Esophagus muscularis mucosa (tissue), 4 donors: ENCODE measurements around the gene ARL13B. TPM values are rescaled to one million over a fixed set of nuclear protein-coding genes. Genes with fewer than 3 reads are reported as not detected.

Experiments
- DNase-seq: peaks from one replicate; pipeline ENCODE4 v3.0.0-alpha.2; 2017; ENCODE audit errors: extremely low spot score
- H3K27ac ChIP-seq, 4 donors: fragments of 200-600 bp; sonication (generic); replicated peaks in 1 of 4; 1 replicate in 3 of 4; 2 replicates in 1 of 4; pipeline ENCODE4 v1.5.1; 2016 to 2019; ENCODE audit warnings: mild to moderate bottlenecking in 1 of 4
- H3K27me3 ChIP-seq, 4 donors: fragments of 200-600 bp; sonication (generic); one replicate each; pipeline versions ENCODE4 v1.5.1 to v1.6.0; 2016 to 2019
- H3K36me3 ChIP-seq, 4 donors: fragments of 200-600 bp; sonication (generic); one replicate each; pipeline ENCODE4 v1.5.1; 2016 to 2019
- H3K4me1 ChIP-seq, 4 donors: fragments of 200-600 bp; sonication (generic); one replicate each; pipeline ENCODE4 v1.5.1; 2016 to 2019
- H3K4me3 ChIP-seq, 4 donors: fragments of 200-600 bp; sonication (generic); 1 replicate in 2 of 4; 2 replicates in 2 of 4; pipeline ENCODE4 v1.5.1; 2016 to 2019; ENCODE audit warnings: mild to moderate bottlenecking in 4 of 4, moderate library complexity in 1 of 4
- H3K9me3 ChIP-seq, 4 donors: fragments of 200-600 bp; sonication (generic); 1 replicate in 3 of 4; 2 replicates in 1 of 4; pipeline ENCODE4 v1.5.1; 2016 to 2019
- EP300 ChIP-seq: sonication (generic); formaldehyde crosslinking; IDR thresholded peaks from one replicate; pipeline ENCODE4 v1.6.1; 2017; ENCODE audit warnings: antibody characterized with exemption
- POLR2A ChIP-seq: fragments of 450-650 bp; IDR thresholded peaks from one replicate; pipeline ENCODE4 v1.6.1; 2017; ENCODE audit warnings: antibody characterized with exemption, moderate library complexity, mild to moderate bottlenecking, low read depth
- POLR2AphosphoS5 ChIP-seq, 2 donors: sonication (generic); formaldehyde crosslinking; IDR thresholded peaks; one replicate each; pipeline ENCODE4 v1.6.1; 2017; ENCODE audit warnings: antibody characterized with exemption in 2 of 2
- WGBS: methylation state at CpG from one replicate; pipeline ENCODE4 v1.1.5; 2018; 5-methylcytosine and 5-hydroxymethylcytosine counted together
- intact Hi-C: fragments of 100-400 bp; cut with DNase I; formaldehyde crosslinking; loops from one replicate; pipeline ENCODE4 v1.15.1; 2023
- total RNA-seq, 4 donors: library from RNA; depleted of rRNA; stranded (reverse); fragments of >200 nt; gene quantifications; one replicate each; pipeline versions ENCODE4 v1.1.0 to v1.2.1, GENCODE V29; 2016
- TF ChIP-seq, protein P1 (sequence below), 3 experiments: fragments of 200-600 bp in 2 of 3; fragments of 450-650 bp in 1 of 3; sonication (generic) in 2 of 3; IDR thresholded peaks; one replicate each; pipeline ENCODE4 v1.5.1; 2017 to 2019; ENCODE audit warnings: antibody characterized with exemption in 3 of 3, mild to moderate bottlenecking in 2 of 3, moderate library complexity in 1 of 3

ARL13B gene
- total RNA-seq, 4 donors from 2014 or later: 11.8 to 17.0 (median 14.6) TPM

DNA sequence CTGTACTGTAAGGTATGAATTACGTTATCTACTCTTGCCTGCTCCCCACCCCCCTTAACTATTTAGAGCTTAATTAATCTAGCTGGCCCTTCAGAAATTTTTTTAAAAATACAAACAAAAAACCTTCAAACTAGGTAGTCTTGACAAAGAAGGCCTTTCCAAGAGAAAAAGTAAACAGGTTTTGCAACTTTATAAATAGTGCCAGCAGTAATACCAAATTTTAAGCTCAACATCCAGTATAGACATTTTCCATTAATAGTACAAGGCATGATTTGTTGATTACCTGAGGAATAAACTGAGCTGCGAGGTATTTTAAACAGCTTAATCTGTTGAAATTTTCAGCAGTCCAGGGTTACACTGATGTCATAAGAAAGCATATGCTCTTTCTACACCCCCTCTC lies 28.3 kb downstream of the ARL13B start:
- no peak for DNase-seq
- intact Hi-C loops: loop anchor here (5.0 kb wide), 1 partner anchor 59 kb away; no protein-coding TSS in a partner anchor
- peak overlapping the region in 1 of 4 donors; percentile 3 for H3K27ac ChIP-seq
- H3K9me3 ChIP-seq: no peaks in the 10 kb centered on the region
- TF ChIP-seq EP300 (no peak), POLR2A (no peak), POLR2AphosphoS5 (IDR thresholded peaks at IDR 0.05) (no peak)
- TF ChIP-seq, protein P1, sequence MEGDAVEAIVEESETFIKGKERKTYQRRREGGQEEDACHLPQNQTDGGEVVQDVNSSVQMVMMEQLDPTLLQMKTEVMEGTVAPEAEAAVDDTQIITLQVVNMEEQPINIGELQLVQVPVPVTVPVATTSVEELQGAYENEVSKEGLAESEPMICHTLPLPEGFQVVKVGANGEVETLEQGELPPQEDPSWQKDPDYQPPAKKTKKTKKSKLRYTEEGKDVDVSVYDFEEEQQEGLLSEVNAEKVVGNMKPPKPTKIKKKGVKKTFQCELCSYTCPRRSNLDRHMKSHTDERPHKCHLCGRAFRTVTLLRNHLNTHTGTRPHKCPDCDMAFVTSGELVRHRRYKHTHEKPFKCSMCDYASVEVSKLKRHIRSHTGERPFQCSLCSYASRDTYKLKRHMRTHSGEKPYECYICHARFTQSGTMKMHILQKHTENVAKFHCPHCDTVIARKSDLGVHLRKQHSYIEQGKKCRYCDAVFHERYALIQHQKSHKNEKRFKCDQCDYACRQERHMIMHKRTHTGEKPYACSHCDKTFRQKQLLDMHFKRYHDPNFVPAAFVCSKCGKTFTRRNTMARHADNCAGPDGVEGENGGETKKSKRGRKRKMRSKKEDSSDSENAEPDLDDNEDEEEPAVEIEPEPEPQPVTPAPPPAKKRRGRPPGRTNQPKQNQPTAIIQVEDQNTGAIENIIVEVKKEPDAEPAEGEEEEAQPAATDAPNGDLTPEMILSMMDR (IDR thresholded peaks at IDR 0.05): no peak
- no peaks in the 10 kb centered on the region for H3K36me3 ChIP-seq
- H3K4me1 ChIP-seq: peaks cover 0 to 13% (median 10%) of the 10 kb centered on the region in 4 donors
- no peak overlapping the region for H3K4me3 ChIP-seq
- WGBS: 57% methylated on average over 2 of the region's 2 CpGs
- H3K27me3 ChIP-seq: no peaks in the 10 kb centered on the region

DNA sequence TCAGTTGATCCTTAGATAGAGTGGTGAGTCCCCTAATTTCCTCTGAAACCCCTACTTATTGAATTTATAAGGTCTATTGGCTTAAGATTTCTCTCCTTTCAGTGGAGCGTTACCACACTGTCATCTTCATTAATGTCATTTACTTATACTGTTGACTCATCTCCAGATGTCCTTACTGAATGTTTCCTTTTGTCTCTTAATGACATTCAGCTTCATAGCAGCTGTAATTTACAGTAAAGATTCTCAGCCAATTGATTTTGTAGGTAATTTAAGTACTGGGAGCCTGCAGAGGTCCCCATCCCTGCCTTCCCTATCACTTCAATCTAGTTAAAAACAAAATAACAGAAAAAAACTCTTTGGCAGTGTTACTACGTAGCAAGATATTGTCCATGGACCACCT lies 29.7 kb downstream of the ARL13B start:
- WGBS: 88% methylated on average over 2 of the region's 2 CpGs

DNA sequence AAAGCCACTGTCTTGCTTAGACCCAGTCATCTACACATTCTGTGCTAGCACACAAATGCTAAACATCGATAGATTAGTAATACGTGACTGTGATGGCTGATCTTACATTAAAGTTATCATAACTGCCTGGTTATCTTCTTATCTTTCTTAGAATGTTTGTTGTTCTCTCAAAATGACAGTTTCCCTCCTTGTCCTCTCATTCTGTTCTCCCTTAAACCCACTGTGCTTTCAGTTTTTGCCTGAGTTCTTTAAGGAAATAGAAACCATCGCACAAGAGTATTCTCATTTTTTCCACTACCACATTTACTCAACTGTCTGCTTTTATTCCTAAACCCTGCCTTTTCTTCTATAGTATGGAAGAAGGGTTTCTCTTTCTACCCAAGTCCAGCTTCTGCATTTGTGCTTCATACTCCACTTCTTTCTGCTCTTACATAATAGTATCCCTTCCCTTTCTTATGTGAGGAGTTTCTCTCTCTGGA lies 31.3 kb downstream of the ARL13B start:
- H3K27me3 ChIP-seq: no peaks in the 10 kb centered on the region
- TF ChIP-seq, protein P1 (IDR thresholded peaks at IDR 0.05): no peak
- TF ChIP-seq POLR2A (no peak), EP300 (no peak), POLR2AphosphoS5 (IDR thresholded peaks at IDR 0.05) (no peak)
- H3K27ac ChIP-seq: no peak overlapping the region
- H3K4me3 ChIP-seq: no peak overlapping the region
- peaks cover 0 to 9% (median 7%) of the 10 kb centered on the region in 4 donors for H3K4me1 ChIP-seq
- 89% methylated on average over 3 of the region's 3 CpGs for WGBS
- DNase-seq: no peak
- no peaks in the 10 kb centered on the region for H3K9me3 ChIP-seq
- no peaks in the 10 kb centered on the region for H3K36me3 ChIP-seq
- intact Hi-C loops: no loop called here

More for the DNA sequence above, 29.7 kb downstream of the ARL13B start:
- Histone ChIP-seq H3K27me3 (no peaks in the 10 kb centered on the region), H3K36me3 (no peaks in the 10 kb centered on the region), H3K27ac (no peak overlapping the region), H3K4me3 (no peak overlapping the region), H3K9me3 (no peaks in the 10 kb centered on the region), H3K4me1 (peaks cover 0 to 11% (median 10%) of the 10 kb centered on the region in 4 donors)
- no peak for TF ChIP-seq POLR2A
- TF ChIP-seq, protein P1 (IDR thresholded peaks at IDR 0.05): no peak
- intact Hi-C loops: loop anchor here (5.0 kb wide), 1 partner anchor 58 kb away; no protein-coding TSS in a partner anchor
- DNase-seq: no peak

DNA sequence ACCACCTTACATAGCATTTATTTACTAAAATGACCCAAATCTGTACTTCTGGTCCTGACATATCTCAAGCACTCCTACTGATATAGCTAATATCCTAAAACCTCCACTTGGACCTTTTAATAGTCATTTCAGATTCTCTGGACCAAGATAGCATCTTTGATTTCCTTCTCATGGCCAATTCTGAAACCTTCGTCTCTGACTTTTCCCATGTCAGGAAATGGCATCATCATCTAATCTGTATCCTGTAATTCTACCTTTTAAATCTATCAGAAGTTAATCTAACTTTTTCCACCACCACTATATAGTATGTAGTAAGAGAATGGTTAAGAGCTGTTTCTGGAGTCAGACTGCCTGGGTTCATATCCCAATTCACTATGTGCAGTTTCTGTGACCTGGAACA lies 32.2 kb downstream of the ARL13B start:
- 76% methylated on average over 1 of the region's 1 CpG for WGBS
- no peaks in the 10 kb centered on the region for H3K9me3 ChIP-seq
- TF ChIP-seq EP300: no peak
- TF ChIP-seq POLR2AphosphoS5 (IDR thresholded peaks at IDR 0.05): no peak
- peaks cover 0 to 9% (median 7%) of the 10 kb centered on the region in 4 donors for H3K4me1 ChIP-seq
- H3K27me3 ChIP-seq: no peaks in the 10 kb centered on the region
- no peak for DNase-seq
- H3K4me3 ChIP-seq: no peak overlapping the region
- no peak overlapping the region for H3K27ac ChIP-seq
- intact Hi-C loops: no loop called here
- no peaks in the 10 kb centered on the region for H3K36me3 ChIP-seq

DNA sequence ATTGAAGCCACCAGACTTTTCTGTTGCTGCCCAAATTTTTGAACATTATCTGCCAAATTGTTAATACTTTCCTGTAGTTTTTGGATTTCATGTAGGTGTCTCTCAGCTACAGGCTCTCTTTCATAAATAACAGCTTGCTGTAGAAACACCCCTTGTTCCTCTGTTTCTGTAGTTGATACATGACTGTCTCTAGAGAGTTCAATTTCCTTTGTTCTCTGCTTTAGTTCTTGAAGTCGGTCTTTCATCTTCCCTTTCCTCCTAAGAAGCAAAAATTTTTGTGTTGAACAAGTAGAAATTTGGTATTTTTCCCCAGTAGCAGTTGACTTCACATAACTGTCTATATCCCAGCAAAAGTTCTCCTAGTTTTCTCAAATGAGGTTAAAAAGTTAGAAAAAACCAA lies 35.1 kb downstream of the ARL13B start:
- intact Hi-C loops: no loop called here
- 89% methylated on average over 1 of the region's 1 CpG for WGBS
- H3K4me3 ChIP-seq: no peak overlapping the region
- H3K27ac ChIP-seq: no peak overlapping the region
- no peaks in the 10 kb centered on the region for H3K36me3 ChIP-seq
- H3K27me3 ChIP-seq: no peaks in the 10 kb centered on the region
- H3K4me1 ChIP-seq: no peaks in the 10 kb centered on the region
- no peak for DNase-seq
- TF ChIP-seq POLR2AphosphoS5 (IDR thresholded peaks at IDR 0.05) (no peak), EP300 (no peak), POLR2A (no peak)
- TF ChIP-seq, protein P1 (IDR thresholded peaks at IDR 0.05): no peak
- H3K9me3 ChIP-seq: no peaks in the 10 kb centered on the region
